ENCODE data around the gene CDC42BPB.

Gene CDC42BPB

DNA sequence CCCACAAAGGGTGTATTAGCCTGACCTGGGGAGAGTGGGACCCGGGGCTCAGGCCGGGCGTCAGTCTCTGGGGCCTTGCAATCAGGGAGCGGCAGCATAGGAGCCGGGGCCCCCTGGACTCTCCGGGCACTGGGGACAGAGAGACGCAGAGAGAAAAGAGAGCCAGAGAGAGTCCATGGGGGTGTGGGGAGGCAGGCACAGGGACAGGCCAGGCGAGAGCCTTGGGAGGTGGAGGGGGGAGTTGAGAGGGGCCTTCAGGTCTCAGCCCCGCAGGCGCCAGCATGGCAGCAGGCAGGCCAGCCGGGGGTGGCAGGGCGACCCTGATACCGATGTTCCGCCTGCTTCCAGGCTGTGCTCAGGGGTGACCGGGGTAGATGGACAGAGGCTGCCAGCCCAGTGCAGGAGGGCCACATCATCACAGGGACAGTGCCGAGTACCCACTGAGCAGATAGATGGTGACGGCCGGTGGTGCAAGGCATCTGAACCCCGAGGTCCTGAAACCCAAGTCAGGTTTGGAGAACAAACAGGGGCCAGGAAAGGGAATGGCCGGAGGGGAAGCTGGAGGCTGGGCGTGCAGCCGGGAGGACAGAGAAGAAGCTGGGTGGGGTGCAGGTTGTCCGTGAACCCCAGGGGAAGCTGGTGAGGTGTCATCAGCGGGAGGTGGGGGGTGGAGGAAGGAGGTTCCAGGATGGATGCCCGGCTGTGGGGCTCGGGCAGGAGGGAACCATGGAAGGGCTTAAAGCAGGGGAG, 40.1 kb upstream of the CDC42BPB start:
- no peaks in the 10 kb centered on the region for H3K79me2 ChIP-seq (ENCODE audit: control insufficient read depth, low read length)
- no peaks in the 10 kb centered on the region for H3K27me3 ChIP-seq (ENCODE audit: control insufficient read depth, low read length)
- H3F3A ChIP-seq (ENCODE audit: control insufficient read depth, insufficient read depth), result no peaks in the 10 kb centered on the region
- no peak overlapping the region for H3K27ac ChIP-seq (ENCODE audit: low read depth, low read length)
- H3K9me2 ChIP-seq (replicated peaks; ENCODE audit: control insufficient read depth, low read length), result no peaks in the 10 kb centered on the region
- H4K20me1 ChIP-seq (ENCODE audit: control insufficient read depth, insufficient read depth, low read depth, low read length), result no peaks in the 10 kb centered on the region
- no peak overlapping the region for H3K4me3 ChIP-seq (ENCODE audit: low read length)
- H3K9me3 ChIP-seq (ENCODE audit: control insufficient read depth, insufficient read depth, low read length), result no peaks in the 10 kb centered on the region
- TF ChIP-seq, protein P1, sequence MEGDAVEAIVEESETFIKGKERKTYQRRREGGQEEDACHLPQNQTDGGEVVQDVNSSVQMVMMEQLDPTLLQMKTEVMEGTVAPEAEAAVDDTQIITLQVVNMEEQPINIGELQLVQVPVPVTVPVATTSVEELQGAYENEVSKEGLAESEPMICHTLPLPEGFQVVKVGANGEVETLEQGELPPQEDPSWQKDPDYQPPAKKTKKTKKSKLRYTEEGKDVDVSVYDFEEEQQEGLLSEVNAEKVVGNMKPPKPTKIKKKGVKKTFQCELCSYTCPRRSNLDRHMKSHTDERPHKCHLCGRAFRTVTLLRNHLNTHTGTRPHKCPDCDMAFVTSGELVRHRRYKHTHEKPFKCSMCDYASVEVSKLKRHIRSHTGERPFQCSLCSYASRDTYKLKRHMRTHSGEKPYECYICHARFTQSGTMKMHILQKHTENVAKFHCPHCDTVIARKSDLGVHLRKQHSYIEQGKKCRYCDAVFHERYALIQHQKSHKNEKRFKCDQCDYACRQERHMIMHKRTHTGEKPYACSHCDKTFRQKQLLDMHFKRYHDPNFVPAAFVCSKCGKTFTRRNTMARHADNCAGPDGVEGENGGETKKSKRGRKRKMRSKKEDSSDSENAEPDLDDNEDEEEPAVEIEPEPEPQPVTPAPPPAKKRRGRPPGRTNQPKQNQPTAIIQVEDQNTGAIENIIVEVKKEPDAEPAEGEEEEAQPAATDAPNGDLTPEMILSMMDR (IDR thresholded peaks at IDR 0.05; ENCODE audit: low read depth, low read length, poor library complexity, severe bottlenecking), result no peak
- H3K36me3 ChIP-seq (ENCODE audit: control insufficient read depth, low read length), result no peaks in the 10 kb centered on the region
- no peak overlapping the region for H3K4me2 ChIP-seq (ENCODE audit: low read length)
- peaks cover 16% of the 10 kb centered on the region for H3K4me1 ChIP-seq (ENCODE audit: control insufficient read depth, low read length)

DNA sequence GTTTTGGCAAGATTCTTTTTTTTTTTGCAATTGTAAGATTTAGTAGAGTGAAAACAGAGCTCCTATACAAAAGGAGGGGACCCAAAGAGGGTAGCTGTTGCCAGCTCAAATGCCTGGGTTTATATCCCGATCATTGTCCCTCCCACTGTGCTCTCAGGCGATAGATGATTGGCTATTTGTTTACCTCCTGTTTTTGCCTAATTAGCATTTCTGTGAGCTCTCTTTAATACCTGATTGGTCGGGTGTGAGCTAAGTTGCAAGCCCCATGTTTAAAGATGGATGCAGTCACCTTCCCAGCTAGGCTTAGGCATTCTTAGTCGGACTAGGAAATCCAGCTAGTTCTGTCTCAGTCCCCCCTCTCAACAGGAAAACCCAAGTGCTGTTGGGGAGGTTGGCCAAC, 39.0 kb upstream of the CDC42BPB start:
- Histone ChIP-seq H3K9me2 (replicated peaks; ENCODE audit: control insufficient read depth, low read length) (no peaks in the 10 kb centered on the region), H3K4me3 (ENCODE audit: low read length) (no peak overlapping the region), H3F3A (ENCODE audit: control insufficient read depth, insufficient read depth) (no peaks in the 10 kb centered on the region), H3K9me3 (ENCODE audit: control insufficient read depth, insufficient read depth, low read length) (no peaks in the 10 kb centered on the region), H3K36me3 (ENCODE audit: control insufficient read depth, low read length) (no peaks in the 10 kb centered on the region), H3K4me1 (ENCODE audit: control insufficient read depth, low read length) (peaks cover 20% of the 10 kb centered on the region), H3K79me2 (ENCODE audit: control insufficient read depth, low read length) (no peaks in the 10 kb centered on the region), H4K20me1 (ENCODE audit: control insufficient read depth, insufficient read depth, low read depth, low read length) (no peaks in the 10 kb centered on the region), H3K27ac (ENCODE audit: low read depth, low read length) (no peak overlapping the region), H3K27me3 (ENCODE audit: control insufficient read depth, low read length) (no peaks in the 10 kb centered on the region), H3K4me2 (ENCODE audit: low read length) (no peak overlapping the region)
- TF ChIP-seq, protein P1 (IDR thresholded peaks at IDR 0.05; ENCODE audit: low read depth, low read length, poor library complexity, severe bottlenecking), result no peak
- no peak for TF ChIP-seq EZH2phosphoT487 (IDR thresholded peaks at IDR 0.05; ENCODE audit: borderline replicate concordance, low read length)

DNA sequence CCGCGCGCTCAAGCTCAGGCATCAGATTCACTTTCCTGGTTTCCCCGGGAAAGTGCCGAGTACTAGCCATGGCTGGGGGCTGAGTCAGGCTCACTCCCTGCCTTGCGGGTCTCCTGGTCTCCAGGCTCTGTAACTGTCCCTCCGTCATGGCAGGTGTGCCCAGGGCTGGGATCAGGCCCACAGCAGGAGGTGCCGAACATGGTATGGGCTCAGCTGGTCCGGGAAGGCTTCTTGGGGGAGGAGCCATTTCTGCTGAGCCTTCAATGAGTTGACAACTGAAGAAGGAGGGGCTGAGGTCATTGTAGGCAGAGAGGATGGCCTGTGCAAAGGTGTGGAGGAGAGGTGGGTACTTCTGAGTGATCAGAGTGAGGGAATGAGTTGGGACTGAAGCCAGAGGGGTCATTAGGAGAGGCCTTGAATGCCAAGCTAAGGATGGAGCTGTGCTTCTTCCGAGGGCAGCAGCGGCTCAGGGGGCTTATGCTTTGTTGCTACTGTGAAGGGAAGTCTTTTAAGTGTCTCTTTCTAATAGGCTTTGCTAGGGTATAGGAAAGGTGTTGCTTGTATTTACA, 37.9 kb upstream of the CDC42BPB start:
- no peaks in the 10 kb centered on the region for H3K36me3 ChIP-seq (ENCODE audit: control insufficient read depth, low read length)
- H3K4me2 ChIP-seq (ENCODE audit: low read length), result no peak overlapping the region
- H3K9me2 ChIP-seq (replicated peaks; ENCODE audit: control insufficient read depth, low read length), result no peaks in the 10 kb centered on the region
- TF ChIP-seq, protein P1 (IDR thresholded peaks at IDR 0.05; ENCODE audit: low read depth, low read length, poor library complexity, severe bottlenecking), result no peak
- TF ChIP-seq EZH2phosphoT487 (IDR thresholded peaks at IDR 0.05; ENCODE audit: borderline replicate concordance, low read length), result no peak
- H4K20me1 ChIP-seq (ENCODE audit: control insufficient read depth, insufficient read depth, low read depth, low read length), result no peaks in the 10 kb centered on the region
- H3K9me3 ChIP-seq (ENCODE audit: control insufficient read depth, insufficient read depth, low read length), result no peaks in the 10 kb centered on the region
- no peak overlapping the region for H3K4me3 ChIP-seq (ENCODE audit: low read length)
- no peaks in the 10 kb centered on the region for H3F3A ChIP-seq (ENCODE audit: control insufficient read depth, insufficient read depth)
- H3K27ac ChIP-seq (ENCODE audit: low read depth, low read length), result no peak overlapping the region
- H3K4me1 ChIP-seq (ENCODE audit: control insufficient read depth, low read length), result peaks cover 17% of the 10 kb centered on the region
- peaks cover 9% of the 10 kb centered on the region for H3K27me3 ChIP-seq (ENCODE audit: control insufficient read depth, low read length)
- no peaks in the 10 kb centered on the region for H3K79me2 ChIP-seq (ENCODE audit: control insufficient read depth, low read length)

All from DOHH2 (cell line).